Neural crest cell (in vitro differentiated cells): ENCODE data around the gene TSC2. TPM values are rescaled to one million over a fixed set of nuclear protein-coding genes. Genes with fewer than 3 reads are reported as not detected.

ENCODE experiments used
- DNase-seq: peaks from one replicate; pipeline ENCODE4 v3.0.0; 2021; ENCODE audit warnings: low read depth, mixed read lengths, low spot score
- H3K27ac Mint-ChIP-seq: one replicate; pipeline ENCODE4 v1.8.0; 2021; ENCODE audit warnings: mild to moderate bottlenecking, mixed read lengths; ENCODE audit not compliant: unreplicated experiment
- H3K27me3 Mint-ChIP-seq: 2 replicates; pipeline ENCODE4 v1.8.0; 2021; ENCODE audit warnings: low read depth, mild to moderate bottlenecking, mixed read lengths
- H3K36me3 Mint-ChIP-seq: 2 replicates; pipeline ENCODE4 v1.8.0; 2021; ENCODE audit warnings: low read depth, mild to moderate bottlenecking, mixed read lengths
- H3K4me1 Mint-ChIP-seq: 2 replicates; pipeline ENCODE4 v1.8.0; 2021; ENCODE audit warnings: mixed read lengths
- H3K4me3 Mint-ChIP-seq: one replicate; pipeline ENCODE4 v1.8.0; 2021; ENCODE audit warnings: mild to moderate bottlenecking, mixed read lengths
- H3K9me3 Mint-ChIP-seq: 2 replicates; pipeline ENCODE4 v1.8.0; 2021; ENCODE audit warnings: mixed read lengths
- CTCF ChIP-seq: fragments of 200-600 bp; sonication (generic); conservative IDR thresholded peaks from 2 replicates; pipeline ENCODE4 v1.5.0; 2021; ENCODE audit warnings: antibody characterized with exemption, mild to moderate bottlenecking
- total RNA-seq: library from RNA; stranded (reverse); gene quantifications from 2 replicates; pipeline ENCODE4 v1.2.1, GENCODE V29; 2021

The TSC2 gene
- total RNA-seq, 1 donor from 2014 or later = 175 TPM

GRCh38 chr16:2078096-2078495 lies 30.3 kb downstream of the TSC2 start:
- Mint-ChIP-seq H3K4me3 (no peak overlapping the region), H3K4me1 (no peaks in the 10 kb centered on the region), H3K27me3 (no peaks in the 10 kb centered on the region), H3K36me3 (no peaks in the 10 kb centered on the region), H3K9me3 (no peaks in the 10 kb centered on the region), H3K27ac (no peak overlapping the region)
- TF ChIP-seq CTCF = no peak
- no peak for DNase-seq

GRCh38 chr16:2078691-2079090 lies 30.9 kb downstream of the TSC2 start:
- Mint-ChIP-seq H3K27ac (peak overlapping the region; percentile 27), H3K4me1 (no peaks in the 10 kb centered on the region)

GRCh38 chr16:2079311-2079800 lies 31.6 kb downstream of the TSC2 start:
- Mint-ChIP-seq H3K4me1 (no peaks in the 10 kb centered on the region), H3K27ac (no peak overlapping the region), H3K4me3 (no peak overlapping the region), H3K9me3 (no peaks in the 10 kb centered on the region), H3K36me3 (no peaks in the 10 kb centered on the region), H3K27me3 (no peaks in the 10 kb centered on the region)
- DNase-seq = no peak
- TF ChIP-seq CTCF = no peak

More at GRCh38 chr16:2078691-2079090, 30.9 kb downstream of the TSC2 start:
- H3K36me3 Mint-ChIP-seq = no peaks in the 10 kb centered on the region
- no peaks in the 10 kb centered on the region for H3K27me3 Mint-ChIP-seq
- no peak for DNase-seq
- H3K9me3 Mint-ChIP-seq = no peaks in the 10 kb centered on the region
- TF ChIP-seq CTCF = no peak
- no peak overlapping the region for H3K4me3 Mint-ChIP-seq

GRCh38 chr16:2079991-2080390 lies 32.2 kb downstream of the TSC2 start:
- Mint-ChIP-seq H3K27me3 (no peaks in the 10 kb centered on the region), H3K9me3 (no peaks in the 10 kb centered on the region), H3K4me1 (no peaks in the 10 kb centered on the region), H3K27ac (no peak overlapping the region), H3K4me3 (no peak overlapping the region), H3K36me3 (no peaks in the 10 kb centered on the region)
- no peak for DNase-seq
- no peak for TF ChIP-seq CTCF

GRCh38 chr16:2081201-2082084 lies 33.7 kb downstream of the TSC2 start:
- no peak overlapping the region for H3K4me3 Mint-ChIP-seq
- no peaks in the 10 kb centered on the region for H3K27me3 Mint-ChIP-seq
- no peaks in the 10 kb centered on the region for H3K9me3 Mint-ChIP-seq
- TF ChIP-seq CTCF = no peak
- no peak for DNase-seq
- no peak overlapping the region for H3K27ac Mint-ChIP-seq
- no peaks in the 10 kb centered on the region for H3K4me1 Mint-ChIP-seq
- H3K36me3 Mint-ChIP-seq = no peaks in the 10 kb centered on the region
